Neuronal stem cell (in vitro differentiated cells): Measurements from ENCODE around the gene ARFIP2.

Experiments used
- DNase-seq: peaks from one replicate; pipeline ENCODE4 v3.0.0-alpha.2; 2013; ENCODE audit warnings: low spot score
- H2AFZ ChIP-seq: one replicate; pipeline ENCODE4 v1.6.1; 2013; ENCODE audit warnings: mild to moderate bottlenecking, low read length, inconsistent platforms
- H2AK5ac ChIP-seq: 2 replicates; pipeline ENCODE4 v1.6.1; 2013; ENCODE audit warnings: low read depth, mild to moderate bottlenecking, inconsistent platforms, low read length, moderate library complexity, mixed read lengths
- H2BK120ac ChIP-seq: 2 replicates; pipeline ENCODE4 v1.6.1; 2013; ENCODE audit warnings: low read depth, mild to moderate bottlenecking, inconsistent platforms, low read length, moderate library complexity, mixed read lengths
- H2BK12ac ChIP-seq: one replicate; pipeline ENCODE4 v1.6.1; 2013; ENCODE audit warnings: low read length, inconsistent platforms
- H2BK15ac ChIP-seq: 2 replicates; pipeline ENCODE4 v1.6.1; 2013; ENCODE audit warnings: mild to moderate bottlenecking, low read length, inconsistent platforms, mixed read lengths
- H2BK5ac ChIP-seq: one replicate; pipeline ENCODE4 v1.6.1; 2013; ENCODE audit warnings: inconsistent platforms, mild to moderate bottlenecking, low read length, moderate library complexity
- H3K14ac ChIP-seq: one replicate; pipeline ENCODE4 v1.6.1; 2013; ENCODE audit warnings: low read length, inconsistent platforms
- H3K18ac ChIP-seq: 2 replicates; pipeline ENCODE4 v1.6.1; 2013; ENCODE audit warnings: low read length, inconsistent platforms
- H3K23ac ChIP-seq: 2 replicates; pipeline ENCODE4 v1.6.1; 2013; ENCODE audit warnings: low read depth, mild to moderate bottlenecking, mixed read lengths, low read length, inconsistent platforms; ENCODE audit not compliant: poor library complexity
- H3K27ac ChIP-seq: replicated peaks from 3 replicates; pipeline ENCODE4 v1.5.1; 2013; ENCODE audit warnings: low read length, inconsistent platforms
- H3K27me3 ChIP-seq, 3 experiments: 2 replicates each; pipeline ENCODE4 v1.6.1; 2013; ENCODE audit warnings: low read length in 3 of 3, mild to moderate bottlenecking in 2 of 3, inconsistent platforms in 1 of 3, low read depth in 1 of 3, mixed read lengths in 1 of 3, moderate library complexity in 1 of 3; ENCODE audit not compliant: control insufficient read depth in 3 of 3, insufficient read depth in 3 of 3
- H3K36me3 ChIP-seq, 2 donors: replicated peaks in 1 of 2; 2 replicates each; pipeline ENCODE4 v1.6.1; 2013; ENCODE audit warnings: low read length in 2 of 2; ENCODE audit not compliant: control insufficient read depth in 2 of 2, insufficient read depth in 2 of 2
- H3K4ac ChIP-seq: 2 replicates; pipeline ENCODE4 v1.6.1; 2013; ENCODE audit warnings: inconsistent platforms, mild to moderate bottlenecking, low read length, moderate library complexity
- H3K4me1 ChIP-seq, 2 donors: 1 replicate in 1 of 2; 2 replicates in 1 of 2; pipeline ENCODE4 v1.6.1; 2013; ENCODE audit warnings: low read length in 2 of 2, low read depth in 1 of 2; ENCODE audit not compliant: control insufficient read depth in 2 of 2, insufficient read depth in 1 of 2
- H3K4me2 ChIP-seq: one replicate; pipeline ENCODE4 v1.6.1; 2013; ENCODE audit warnings: mild to moderate bottlenecking, low read length, inconsistent platforms; ENCODE audit not compliant: insufficient read depth, poor library complexity, severe bottlenecking
- H3K4me3 ChIP-seq, 2 donors: 2 replicates each; pipeline ENCODE4 v1.5.1; 2013; ENCODE audit warnings: low read length in 2 of 2, mild to moderate bottlenecking in 2 of 2, inconsistent platforms in 1 of 2, moderate library complexity in 1 of 2
- H3K79me1 ChIP-seq: one replicate; pipeline ENCODE4 v1.6.1; 2013; ENCODE audit warnings: low read depth, mild to moderate bottlenecking, inconsistent platforms, low read length, moderate library complexity
- H3K9ac ChIP-seq: one replicate; pipeline ENCODE4 v1.6.1; 2013; ENCODE audit warnings: mild to moderate bottlenecking, low read depth, low read length, inconsistent platforms; ENCODE audit not compliant: poor library complexity
- H3K9me3 ChIP-seq, 2 donors: replicated peaks in 1 of 2; 2 replicates each; pipeline versions ENCODE3 to v1.6.1; 2013; ENCODE audit warnings: low read length in 2 of 2, mild to moderate bottlenecking in 2 of 2, inconsistent platforms in 1 of 2, low read depth in 1 of 2, mixed read lengths in 1 of 2, moderate library complexity in 1 of 2; ENCODE audit not compliant: control insufficient read depth in 2 of 2, insufficient read depth in 1 of 2
- H4K8ac ChIP-seq: one replicate; pipeline ENCODE4 v1.6.1; 2013; ENCODE audit warnings: low read depth, mild to moderate bottlenecking, inconsistent platforms, low read length, moderate library complexity
- H4K91ac ChIP-seq: one replicate; pipeline ENCODE4 v1.6.1; 2013; ENCODE audit warnings: low read length, low read depth, mild to moderate bottlenecking, inconsistent platforms; ENCODE audit not compliant: poor library complexity
- WGBS, 2 donors: extraction: QIAGEN DNeasy Blood & Tissue Kit; methylation state at CpG; one replicate each; pipeline ENCODE4 v1.1.7; 2013; ENCODE audit warnings: missing lambda C conversion rate in 2 of 2, mixed read lengths in 1 of 2; ENCODE audit not compliant: insufficient read length in 2 of 2, insufficient replicate concordance in 1 of 2; ENCODE audit errors: extremely low coverage in 2 of 2; 5-methylcytosine and 5-hydroxymethylcytosine counted together

The ARFIP2 gene

DNA sequence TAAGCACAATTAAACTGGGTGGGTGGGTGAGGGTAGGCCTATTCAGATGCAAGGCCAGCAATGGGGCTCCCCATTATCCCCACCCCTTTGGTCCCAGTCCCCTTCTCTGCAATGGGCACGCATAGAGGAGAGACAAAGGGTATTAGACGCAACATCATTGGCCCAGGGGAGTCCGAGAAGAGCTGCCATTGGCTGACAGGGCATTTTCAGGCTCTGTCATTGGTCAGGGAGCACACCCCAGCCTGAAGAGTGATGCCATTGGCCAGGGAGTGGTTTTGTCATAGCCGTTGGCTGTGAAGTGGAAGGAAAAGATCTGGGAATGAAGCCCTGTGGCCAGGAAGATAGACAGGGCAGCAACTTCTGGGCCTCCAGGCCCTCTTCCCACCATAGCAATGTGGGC is 4.6 kb downstream of the ARFIP2 start:
- Histone ChIP-seq H3K27me3 (no peaks in the 10 kb centered on the region), H3K4me3 (no peak overlapping the region), H4K91ac (peak overlapping the region; percentile 34), H3K4me1 (peaks cover 8 to 14% of the 10 kb centered on the region in 2 donors), H2BK5ac (no peak overlapping the region), H2AK5ac (no peak overlapping the region), H2AFZ (no peak overlapping the region), H2BK15ac (no peak overlapping the region), H3K4me2 (no peak overlapping the region), H3K23ac (no peak overlapping the region), H3K18ac (no peak overlapping the region), H3K27ac (no peak overlapping the region), H2BK120ac (no peak overlapping the region), H3K79me1 (peaks cover 9% of the 10 kb centered on the region), H4K8ac (no peak overlapping the region), H3K4ac (no peak overlapping the region), H3K14ac (no peak overlapping the region), H3K9me3 (no peaks in the 10 kb centered on the region), H2BK12ac (no peak overlapping the region), H3K36me3 (peaks cover 15 to 40% of the 10 kb centered on the region in 2 donors), H3K9ac (no peak overlapping the region)
- no CpG with 5 or more reads among the region's 4 CpGs for WGBS, 2 donors
- DNase-seq = no peak

GRCh38 chr11:6475936-6476335 is 5.2 kb downstream of the ARFIP2 start:
- H3K27me3 ChIP-seq = no peaks in the 10 kb centered on the region
- no peak overlapping the region for H3K4ac ChIP-seq
- H3K4me1 ChIP-seq = peaks cover 8 to 14% of the 10 kb centered on the region in 2 donors
- H2BK15ac ChIP-seq = no peak overlapping the region
- H4K91ac ChIP-seq = no peak overlapping the region
- H3K18ac ChIP-seq = no peak overlapping the region
- H3K9me3 ChIP-seq = no peaks in the 10 kb centered on the region
- no peak overlapping the region for H4K8ac ChIP-seq
- H3K14ac ChIP-seq = no peak overlapping the region
- no peak overlapping the region for H2BK120ac ChIP-seq
- H3K79me1 ChIP-seq = peaks cover 7% of the 10 kb centered on the region
- no peak overlapping the region for H3K23ac ChIP-seq
- no peak overlapping the region for H3K4me3 ChIP-seq
- no peak overlapping the region for H3K4me2 ChIP-seq
- H2BK12ac ChIP-seq = no peak overlapping the region
- H2BK5ac ChIP-seq = no peak overlapping the region
- H2AK5ac ChIP-seq = no peak overlapping the region
- no peak overlapping the region for H3K27ac ChIP-seq
- H3K36me3 ChIP-seq = peaks cover 15 to 40% of the 10 kb centered on the region in 2 donors
- no peak overlapping the region for H2AFZ ChIP-seq
- no peak overlapping the region for H3K9ac ChIP-seq
- DNase-seq = no peak
- no CpG with 5 or more reads among the region's 5 CpGs for WGBS, 2 donors

GRCh38 chr11:6474806-6475500 is 6.2 kb downstream of the ARFIP2 start:
- WGBS, 2 donors = no CpG with 5 or more reads among the region's 3 CpGs
- Histone ChIP-seq H2AFZ (no peak overlapping the region), H3K9ac (no peak overlapping the region), H3K4ac (no peak overlapping the region), H2BK120ac (no peak overlapping the region), H2BK12ac (no peak overlapping the region), H3K4me1 (peaks cover 2 to 9% of the 10 kb centered on the region in 2 donors), H4K8ac (no peak overlapping the region), H3K27ac (no peak overlapping the region), H3K27me3 (no peaks in the 10 kb centered on the region), H2BK5ac (no peak overlapping the region), H3K79me1 (peaks cover 5% of the 10 kb centered on the region), H2BK15ac (no peak overlapping the region), H3K4me2 (no peak overlapping the region), H3K18ac (no peak overlapping the region), H3K36me3 (peaks cover 15 to 39% of the 10 kb centered on the region in 2 donors), H3K23ac (no peak overlapping the region), H2AK5ac (no peak overlapping the region), H3K14ac (no peak overlapping the region), H3K4me3 (no peak overlapping the region), H4K91ac (no peak overlapping the region), H3K9me3 (no peaks in the 10 kb centered on the region)
- DNase-seq = no peak

GRCh38 chr11:6474413-6474792 is 6.7 kb downstream of the ARFIP2 start:
- H2AK5ac ChIP-seq = no peak overlapping the region
- H3K36me3 ChIP-seq = peaks cover 15 to 34% of the 10 kb centered on the region in 2 donors
- no peaks in the 10 kb centered on the region for H3K9me3 ChIP-seq
- H3K4me3 ChIP-seq = peak overlapping the region; percentile 43 to 82
- H2AFZ ChIP-seq = peak overlapping the region; percentile 97
- H3K27me3 ChIP-seq = no peaks in the 10 kb centered on the region
- H2BK120ac ChIP-seq = no peak overlapping the region
- H3K4ac ChIP-seq = no peak overlapping the region
- no peak overlapping the region for H2BK12ac ChIP-seq
- H3K4me2 ChIP-seq = peak overlapping the region; percentile 90
- WGBS, 2 donors = no CpG with 5 or more reads among the region's 7 CpGs
- H3K79me1 ChIP-seq = no peaks in the 10 kb centered on the region
- H3K14ac ChIP-seq = no peak overlapping the region
- H4K8ac ChIP-seq = no peak overlapping the region
- no peak for DNase-seq
- no peak overlapping the region for H2BK15ac ChIP-seq
- H3K23ac ChIP-seq = peak overlapping the region; percentile 25
- H3K18ac ChIP-seq = peak overlapping the region; percentile 80
- no peak overlapping the region for H2BK5ac ChIP-seq
- H3K27ac ChIP-seq = peak overlapping the region; percentile 85
- no peak overlapping the region for H3K9ac ChIP-seq
- peaks cover 3 to 12% of the 10 kb centered on the region in 2 donors for H3K4me1 ChIP-seq
- H4K91ac ChIP-seq = no peak overlapping the region
